Astrocyte of the spinal cord (primary cell): ENCODE results near the gene MTUS2.

ENCODE experiments used
- DNase-seq: peaks from one replicate; pipeline ENCODE4 v3.0.0; 2011; ENCODE audit warnings: low read depth, low spot score
- H3K4me3 ChIP-seq: 2 replicates; pipeline ENCODE4 v1.5.1; 2011; ENCODE audit warnings: low read depth, mild to moderate bottlenecking, low read length, moderate library complexity
- CTCF ChIP-seq: IDR thresholded peaks from 2 replicates; pipeline ENCODE4 v1.5.1; 2012; ENCODE audit warnings: low read depth, mild to moderate bottlenecking, low read length, inconsistent platforms
- in situ Hi-C: cut with HindIII; loops from 2 replicates; pipeline ENCODE4 v1.10.0; 2017; ENCODE audit warnings: low sequenced_read_pairs

The MTUS2 gene

GRCh38 chr13:29396446-29396845 is 576.3 kb downstream of the MTUS2 start:
- H3K4me3 ChIP-seq = no peak overlapping the region
- no peak for TF ChIP-seq CTCF
- in situ Hi-C loops = no loop called here
- DNase-seq = no peak

- no peak overlapping the region for H3K4me3 ChIP-seq
- no peak for DNase-seq
- TF ChIP-seq CTCF = peak; percentile 9
- in situ Hi-C loops = no loop called here
Observed at GRCh38 chr13:29397265-29397664, 577.1 kb downstream of the MTUS2 start.

DNA sequence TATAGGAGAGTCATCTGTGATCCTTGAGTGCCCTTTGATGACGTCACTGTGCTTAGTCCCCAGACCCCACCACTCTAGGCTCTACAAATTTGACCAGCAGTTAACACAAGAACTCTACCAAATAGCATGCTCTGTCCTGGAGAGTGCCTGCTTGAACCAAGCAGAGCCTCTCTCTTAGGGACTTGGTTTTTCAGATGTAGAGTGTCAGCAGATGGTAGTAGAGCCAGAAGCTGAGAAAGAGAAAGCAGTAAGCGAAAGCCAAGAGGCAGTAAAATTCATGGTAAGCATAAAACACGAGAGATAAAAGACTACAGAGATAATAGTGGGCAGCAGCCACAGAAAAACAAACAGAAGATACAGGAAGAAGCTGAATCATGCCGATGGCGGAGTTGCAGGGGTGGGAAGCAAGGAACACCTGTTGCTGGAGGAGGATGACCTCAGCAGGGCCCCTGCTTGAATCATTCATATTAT is 582.1 kb downstream of the MTUS2 start:
- TF ChIP-seq CTCF = no peak
- peak; percentile 12 for DNase-seq
- H3K4me3 ChIP-seq = no peak overlapping the region
- in situ Hi-C loops = no loop called here

DNA sequence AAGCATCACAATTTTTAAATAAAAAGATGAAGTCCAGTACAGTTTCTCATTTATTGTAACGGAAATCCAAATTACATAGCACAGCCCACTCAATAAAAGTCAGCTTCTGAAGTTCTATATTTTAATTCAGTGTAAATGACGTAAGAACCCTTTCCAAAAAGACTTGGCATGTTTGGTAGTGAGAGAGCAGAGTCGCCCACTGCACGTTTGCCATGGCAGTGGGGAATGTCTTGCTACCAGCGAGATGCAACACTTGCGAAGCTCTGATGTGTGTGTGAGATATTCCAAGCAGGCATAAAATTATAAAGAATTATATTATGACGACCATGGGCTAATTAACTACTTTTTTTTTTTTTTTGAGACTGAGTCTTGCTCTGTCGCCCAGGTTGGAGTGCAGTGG is 585.3 kb downstream of the MTUS2 start:
- no peak overlapping the region for H3K4me3 ChIP-seq
- TF ChIP-seq CTCF = no peak
- no peak for DNase-seq
- in situ Hi-C loops = no loop called here

GRCh38 chr13:29411481-29411880 is 591.3 kb downstream of the MTUS2 start:
- TF ChIP-seq CTCF = no peak
- peak; percentile 20 for DNase-seq
- H3K4me3 ChIP-seq = no peak overlapping the region
- in situ Hi-C loops = no loop called here

GRCh38 chr13:29418026-29418425 is 597.9 kb downstream of the MTUS2 start:
- no peak for DNase-seq
- no peak for TF ChIP-seq CTCF
- in situ Hi-C loops = no loop called here
- H3K4me3 ChIP-seq = no peak overlapping the region

DNA sequence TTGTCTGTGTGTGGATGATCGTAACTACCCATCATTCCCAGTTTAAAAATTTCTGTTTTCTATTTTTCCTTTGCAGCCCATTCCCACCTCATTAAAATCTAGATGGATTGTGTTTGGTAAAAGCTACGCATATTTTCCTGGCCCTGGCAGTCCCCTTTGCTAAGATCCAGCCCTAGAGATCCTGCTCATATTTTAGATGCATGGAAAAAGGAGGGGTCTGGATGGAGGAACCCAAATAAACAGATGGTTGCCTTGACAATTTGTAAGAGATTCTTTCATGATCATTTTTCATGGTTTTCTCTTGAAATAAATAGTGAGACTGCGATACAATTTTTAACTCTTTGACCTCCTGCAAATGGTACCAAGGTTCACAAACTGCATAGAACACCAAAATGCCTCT is 601.0 kb downstream of the MTUS2 start:
- no peak overlapping the region for H3K4me3 ChIP-seq
- no peak for DNase-seq
- in situ Hi-C loops = no loop called here
- TF ChIP-seq CTCF = no peak
